NCI-H146 treated with DMSO at 0.1 percent for 48 hours (cell line): ENCODE measurements around the gene ZNF681.
A peak's percentile ranks its signal among the peaks of the same experiment; 100 is the strongest.
"Not testable (repeated sequence)": the region's sequence is repeated elsewhere in the genome, so short reads cannot be mapped to it uniquely, and the experiment has no call there.

Experiments used
- DNase-seq: peaks from one replicate; lab custom pipeline; 2025; ENCODE audit not compliant: unreplicated experiment; lab: John Stamatoyannopoulos, UW

ZNF681 gene

DNA sequence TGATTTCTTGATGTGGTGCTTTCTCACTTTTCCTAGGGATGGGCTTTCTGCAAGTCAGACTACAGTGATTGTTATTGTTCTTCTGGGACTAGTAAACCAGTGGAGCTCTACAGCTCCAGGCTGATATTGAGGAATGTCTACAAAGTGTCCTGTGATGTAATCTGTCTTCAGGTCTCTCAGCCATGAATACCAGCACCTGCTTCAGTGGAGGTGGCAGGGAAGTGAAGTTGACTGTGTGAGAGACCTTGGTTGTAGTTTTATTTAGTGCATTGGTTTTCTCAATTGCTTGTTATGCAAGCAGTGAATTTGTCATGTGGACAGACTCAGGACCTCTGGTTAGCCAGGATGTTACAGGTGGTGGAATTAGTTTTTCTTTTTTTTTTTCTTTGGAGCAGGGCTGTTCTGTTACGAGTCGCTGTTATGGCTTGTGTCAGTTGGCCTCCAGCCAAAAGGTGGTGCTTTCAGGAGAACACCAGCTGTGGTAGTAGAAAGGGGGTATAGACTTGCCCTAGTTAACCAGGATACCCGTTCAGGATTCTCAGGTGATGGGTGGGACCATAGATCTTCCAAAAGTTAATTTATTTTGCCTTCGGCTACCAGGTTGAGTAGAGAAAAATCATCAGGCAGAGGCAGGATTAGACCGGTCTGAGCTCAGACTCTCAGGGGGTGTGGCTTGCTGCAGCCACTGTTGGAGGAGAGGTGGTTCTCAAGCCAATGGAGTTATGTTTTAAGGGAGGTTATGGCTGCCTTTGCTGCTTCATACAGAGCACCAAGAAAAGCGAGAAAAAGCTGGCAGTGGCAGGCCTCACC is 59.8 kb downstream of the ZNF681 start:
- peak; percentile 46 for DNase-seq

DNA sequence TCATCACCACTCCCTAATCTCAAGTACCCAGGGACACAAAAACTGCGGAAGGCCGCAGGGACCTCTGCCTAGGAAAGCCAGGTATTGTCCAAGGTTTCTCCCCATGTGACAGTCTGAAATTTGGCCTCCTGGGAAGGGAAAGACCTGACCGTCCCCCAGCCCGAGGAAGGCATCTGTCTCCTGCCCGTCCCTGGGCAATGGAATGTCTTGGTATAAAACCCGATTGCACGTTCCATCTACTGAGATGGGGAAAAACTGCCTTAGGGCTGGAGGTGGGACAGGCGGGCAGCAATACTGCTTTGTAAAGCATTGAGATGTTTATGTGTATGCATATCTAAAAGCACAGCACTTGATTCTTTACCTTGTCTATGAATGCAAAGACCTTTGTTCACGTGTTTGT is 65.8 kb downstream of the ZNF681 start:
- DNase-seq, result not testable (repeated sequence)
